RWPE2 (cell line): ENCODE results near the gene ITGAV.

Source experiments
- ATAC-seq: fragments of 200-7000 bp; cut with Tn5 transposase; 3 replicates; pipeline ENCODE4 v1.9.1; 2021; ENCODE audit warnings: low read depth
- DNase-seq: peaks from one replicate; pipeline ENCODE4 v3.0.0-alpha.2; 2020; ENCODE audit warnings: low spot score
- H3K27ac ChIP-seq: fragments of 450-650 bp; 2 replicates; pipeline ENCODE4 v1.5.1; 2017; ENCODE audit warnings: mild to moderate bottlenecking; ENCODE audit not compliant: poor library complexity, severe bottlenecking
- H3K27me3 ChIP-seq: fragments of 250-450 bp; sonication (Bioruptor Pico); 2 replicates; pipeline ENCODE4 v1.5.1; 2021; ENCODE audit warnings: mild to moderate bottlenecking, moderate library complexity; ENCODE audit not compliant: insufficient read depth, poor library complexity, severe bottlenecking
- H3K36me3 ChIP-seq: fragments of 250-450 bp; sonication (Bioruptor Pico); 2 replicates; pipeline ENCODE4 v1.5.1; 2020; ENCODE audit warnings: low read depth, mild to moderate bottlenecking, moderate library complexity
- H3K4me1 ChIP-seq: fragments of 250-450 bp; sonication (Bioruptor Pico); 2 replicates; pipeline ENCODE4 v1.5.1; 2021; ENCODE audit warnings: mild to moderate bottlenecking, moderate library complexity; ENCODE audit not compliant: insufficient read depth, poor library complexity, severe bottlenecking
- H3K4me3 ChIP-seq: fragments of 250-450 bp; sonication (Bioruptor Pico); 2 replicates; pipeline ENCODE4 v1.5.1; 2021; ENCODE audit warnings: mild to moderate bottlenecking, moderate library complexity; ENCODE audit not compliant: severe bottlenecking
- H3K9me3 ChIP-seq: fragments of 250-450 bp; sonication (Bioruptor Pico); 2 replicates; pipeline ENCODE4 v1.5.1; 2021; ENCODE audit warnings: mild to moderate bottlenecking, moderate library complexity; ENCODE audit not compliant: severe bottlenecking
- CTCF ChIP-seq: fragments of 450-650 bp; IDR thresholded peaks from one replicate; pipeline ENCODE4 v1.5.1; 2017; ENCODE audit warnings: mild to moderate bottlenecking, moderate library complexity; ENCODE audit not compliant: poor library complexity, severe bottlenecking

ITGAV gene

GRCh38 chr2:186726938-186727337 is 137.1 kb downstream of the ITGAV start:
- no peak for DNase-seq

GRCh38 chr2:186728631-186729030 is 138.8 kb downstream of the ITGAV start:
- no peak overlapping the region for H3K4me3 ChIP-seq
- DNase-seq, result no peak
- H3K27ac ChIP-seq, result no peak overlapping the region
- TF ChIP-seq CTCF, result no peak
- no peak for ATAC-seq
- no peaks in the 10 kb centered on the region for H3K9me3 ChIP-seq
- no peaks in the 10 kb centered on the region for H3K36me3 ChIP-seq
- H3K27me3 ChIP-seq, result no peaks in the 10 kb centered on the region
- H3K4me1 ChIP-seq, result no peaks in the 10 kb centered on the region

More at GRCh38 chr2:186726938-186727337, 137.1 kb downstream of the ITGAV start:
- no peak for TF ChIP-seq CTCF
- H3K4me3 ChIP-seq, result no peak overlapping the region
- H3K36me3 ChIP-seq, result no peaks in the 10 kb centered on the region
- no peaks in the 10 kb centered on the region for H3K4me1 ChIP-seq
- H3K27ac ChIP-seq, result no peak overlapping the region
- no peaks in the 10 kb centered on the region for H3K27me3 ChIP-seq
- no peaks in the 10 kb centered on the region for H3K9me3 ChIP-seq
- ATAC-seq, result no peak
